Transverse colon (tissue), 4 donors: ENCODE measurements around the gene TBX3.

Experiments used
- CTCF ChIP-seq, 5 experiments: fragments of 200-600 bp in 3 of 5; fragments of 450-650 bp in 2 of 5; sonication (generic) in 3 of 5; IDR thresholded peaks; 1 replicate in 2 of 5; 2 replicates in 3 of 5; pipeline ENCODE4 v1.5.1; 2016 to 2017; ENCODE audit warnings: antibody characterized with exemption in 5 of 5, inconsistent platforms in 3 of 5, mild to moderate bottlenecking in 2 of 5, moderate library complexity in 1 of 5
- EP300 ChIP-seq: sonication (generic); formaldehyde crosslinking; IDR thresholded peaks from one replicate; pipeline ENCODE4 v1.6.1; 2017; ENCODE audit warnings: antibody characterized with exemption, low read depth
- POLR2A ChIP-seq: fragments of 450-650 bp; IDR thresholded peaks from one replicate; pipeline ENCODE4 v1.6.1; 2016; ENCODE audit warnings: antibody characterized with exemption, mild to moderate bottlenecking, moderate library complexity
- POLR2AphosphoS5 ChIP-seq, 3 donors: sonication (generic); formaldehyde crosslinking; IDR thresholded peaks; one replicate each; pipeline ENCODE4 v1.6.1; 2016; ENCODE audit warnings: antibody characterized with exemption in 3 of 3

DNA sequence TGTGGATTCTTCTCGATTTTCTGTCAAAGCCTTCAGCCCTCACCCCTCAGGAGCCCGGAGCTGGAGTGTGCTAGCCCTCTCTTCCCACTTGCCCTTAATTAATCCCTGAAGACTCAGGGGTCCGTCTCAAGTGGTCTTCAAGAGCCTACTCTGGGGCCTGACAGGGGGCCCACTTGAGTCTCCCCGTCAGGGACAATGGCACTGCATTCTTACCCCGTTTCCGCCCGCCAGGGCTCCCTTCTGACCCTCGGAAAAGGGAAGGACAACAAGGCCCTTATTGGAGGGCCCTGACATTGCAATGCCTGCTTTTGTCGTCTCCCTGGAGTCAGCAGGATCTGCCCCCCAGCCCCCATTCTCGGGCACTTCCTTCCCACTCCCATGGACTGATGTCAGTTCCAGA is 34.4 kb downstream of the TBX3 start:
- TF ChIP-seq CTCF (IDR thresholded peaks at IDR 0.05) = no peak
- no peak for TF ChIP-seq EP300
- no peak for TF ChIP-seq POLR2A
- TF ChIP-seq POLR2AphosphoS5 (IDR thresholded peaks at IDR 0.05) = no peak
